ENCODE measurements around the gene GNAI3.

DNA sequence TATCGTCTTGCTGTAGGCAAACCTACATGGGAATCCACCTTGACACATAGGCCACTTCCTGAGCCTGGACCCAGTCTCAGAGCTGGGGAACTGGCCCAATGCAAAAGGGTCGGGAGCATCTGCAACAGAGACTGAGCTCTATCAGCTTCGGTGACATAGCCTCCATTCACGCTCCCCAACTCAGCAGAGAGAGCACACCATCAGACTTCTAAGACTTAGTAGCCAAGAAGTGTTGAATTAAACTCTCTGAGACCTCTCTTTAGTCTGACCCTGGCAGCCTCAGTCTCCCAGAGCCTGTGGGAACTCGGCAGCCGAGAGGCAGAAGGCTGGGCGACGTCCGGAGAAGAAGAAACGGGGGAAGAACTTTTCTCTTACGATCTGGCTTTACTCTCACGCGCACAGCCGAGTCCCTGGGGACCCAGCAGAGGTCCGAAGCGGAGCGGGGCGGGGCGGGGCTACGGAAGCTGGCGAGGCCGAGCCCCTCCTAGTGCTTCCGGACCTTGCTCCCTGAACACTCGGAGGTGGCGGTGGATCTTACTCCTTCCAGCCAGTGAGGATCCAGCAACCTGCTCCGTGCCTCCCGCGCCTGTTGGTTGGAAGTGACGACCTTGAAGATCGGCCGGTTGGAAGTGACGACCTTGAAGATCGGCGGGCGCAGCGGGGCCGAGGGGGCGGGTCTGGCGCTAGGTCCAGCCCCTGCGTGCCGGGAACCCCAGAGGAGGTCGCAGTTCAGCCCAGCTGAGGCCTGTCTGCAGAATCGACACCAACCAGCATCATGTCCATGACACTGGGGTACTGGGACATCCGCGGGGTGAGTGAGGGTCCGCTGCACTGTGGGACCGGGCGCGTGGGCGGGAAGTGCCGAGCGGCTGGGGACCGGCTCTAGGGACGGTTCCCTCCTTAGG, 107.5 kb downstream of the GNAI3 start, which contains the start of gene GSTM4:
- TF ChIP-seq EZH2phosphoT487 (IDR thresholded peaks at IDR 0.05; ENCODE audit: low read depth, severe bottlenecking, unreplicated experiment) (no peak), CTCF (IDR thresholded peaks at IDR 0.05; ENCODE audit: poor library complexity) (no peak)

Data from hepatocyte (in vitro differentiated cells).